K562 (cell line): ENCODE results near the gene PGBD1. TPM values are rescaled to one million over a fixed set of nuclear protein-coding genes. Genes with fewer than 3 reads are reported as not detected.

Experiments
- CHD7 ChIP-seq: fragments of 200-600 bp; sonication (generic); IDR thresholded peaks from one replicate; pipeline ENCODE4 v1.6.1; 2012; ENCODE audit warnings: mild to moderate bottlenecking, low read depth, low read length, inconsistent platforms
- GTF2F1 ChIP-seq: IDR thresholded peaks from 2 replicates; pipeline ENCODE4 v1.6.1; 2011; ENCODE audit warnings: low read depth, low read length, improper control_type of control experiment
- MLX ChIP-seq, 2 experiments: fragments of 450-650 bp in 1 of 2; sonication (generic) in 1 of 2; formaldehyde crosslinking; conservative IDR thresholded peaks; 2 replicates each; pipeline versions ENCODE4 v1.4.0 to v1.8.1; 2020 to 2022; ENCODE audit warnings: mild to moderate bottlenecking in 1 of 2, missing genetic modification reagents in 1 of 2
- TFE3 ChIP-seq: fragments of 450-650 bp; formaldehyde crosslinking; IDR thresholded peaks from 2 replicates; pipeline ENCODE4 v1.4.0; 2020; ENCODE audit warnings: mild to moderate bottlenecking, mixed read lengths
- TRIM24 ChIP-seq, 2 experiments: fragments of 450-650 bp; IDR thresholded peaks; 2 replicates each; pipeline ENCODE4 v1.6.1; 2016
- ZFP36 ChIP-seq: fragments of 150-350 bp; IDR thresholded peaks from 2 replicates; pipeline ENCODE4 v1.6.1; 2018; ENCODE audit warnings: low read length, low read depth; ENCODE audit not compliant: partially characterized antibody
- polyA plus RNA-seq, 8 experiments: library from polyadenylated mRNA; depleted of rRNA in 4 of 8; stranded (reverse) in 5 of 8; unstranded in 3 of 8; fragments of >200 nt; fragmentation: Nextera tagmentation in 2 of 8; fragmentation: Illumina TruSeq in 1 of 8; extraction: Ambion mirVana in 2 of 8; extraction: Trizol in 1 of 8; gene quantifications; 2 replicates each; pipeline versions ENCODE4 v1.2.1 to v1.2.3, GENCODE V29; 2011 to 2014; ENCODE audit warnings: inconsistent platforms in 1 of 8, missing spikeins in 1 of 8
- total RNA-seq, 7 experiments: library from RNA; depleted of rRNA in 6 of 7; stranded (reverse); fragments of >200 nt in 6 of 7; fragmentation: Illumina TruSeq in 2 of 7; extraction: Trizol in 2 of 7; gene quantifications; 2 replicates each; pipeline versions ENCODE4 v1.2.1 to v1.2.3, GENCODE V29; 2011 to 2021; ENCODE audit warnings: low replicate concordance in 1 of 7

The PGBD1 gene
- total and polyA plus RNA-seq, 9 of the 15 experiments (the other 6 are each of a cell fraction or from before 2014, with no cell fraction given), result 3.3 to 9.0 (median 7.3) TPM

GRCh38 chr6:28340310-28341095 is 59.1 kb downstream of the PGBD1 start (continued):
- TF ChIP-seq CHD7 (no peak), MLX (CRISPR knock-in tag; conservative IDR thresholded peaks at IDR 0.05) (no peak), GTF2F1 (0 out of 2 replicates have a peak, but pooled peaks have one; percentile 19), TFE3 (CRISPR knock-in tag) (no peak), ZFP36 (no peak), TRIM24 (IDR thresholded peaks at IDR 0.05) (peak; percentile 26 to 27; a peak in 1 of 4 replicates)
